Middle frontal gyrus (tissue), 1 donor: ENCODE data around the gene NEURL3.
"Not testable (repeated sequence)": the region's sequence is repeated elsewhere in the genome, so short reads cannot be mapped to it uniquely, and the experiment has no call there.

Experiments
- DNase-seq: peaks from one replicate; pipeline ENCODE4 v3.0.0-alpha.2; 2015; ENCODE audit warnings: low spot score; ENCODE audit errors: extremely low spot score

Gene NEURL3

GRCh38 chr2:96505231-96505889 lies at the start of gene NEURL3:
Gene NEURL3 (minus strand): TSS chr2:96505357. CDS start chr2:96505286, 71 bp downstream.
- no peak for DNase-seq

GRCh38 chr2:96554293-96555145 lies 49.4 kb upstream of the NEURL3 start:
- peak; percentile 16 for DNase-seq

GRCh38 chr2:96553957-96554292 lies 48.8 kb upstream of the NEURL3 start:
- not testable (repeated sequence) for DNase-seq

GRCh38 chr2:96553176-96553956 lies 48.2 kb upstream of the NEURL3 start:
- DNase-seq = no peak

GRCh38 chr2:96552315-96553175 lies 47.4 kb upstream of the NEURL3 start:
- no peak for DNase-seq

GRCh38 chr2:96551605-96552314 lies 46.6 kb upstream of the NEURL3 start:
- DNase-seq = no peak

GRCh38 chr2:96550787-96551604 lies 45.8 kb upstream of the NEURL3 start:
- no peak for DNase-seq

GRCh38 chr2:96549967-96550786 lies 45.0 kb upstream of the NEURL3 start:
- DNase-seq = no peak

GRCh38 chr2:96549466-96549785 lies 44.3 kb upstream of the NEURL3 start:
- no peak for DNase-seq

GRCh38 chr2:96548558-96549465 lies 43.7 kb upstream of the NEURL3 start:
- no peak for DNase-seq

- DNase-seq = no peak
Measured at GRCh38 chr2:96547731-96548171, 42.6 kb upstream of the NEURL3 start.

GRCh38 chr2:96547203-96547641 lies 42.1 kb upstream of the NEURL3 start:
- no peak for DNase-seq

- DNase-seq = no peak
Measured at GRCh38 chr2:96546797-96547196, 41.6 kb upstream of the NEURL3 start.

GRCh38 chr2:96546321-96546720 lies 41.2 kb upstream of the NEURL3 start:
- no peak for DNase-seq

- DNase-seq = no peak
Measured at GRCh38 chr2:96542357-96542977, 37.3 kb upstream of the NEURL3 start.

- DNase-seq = no peak
Measured at GRCh38 chr2:96541398-96542152, 36.4 kb upstream of the NEURL3 start.
